Transverse colon (tissue), 4 donors: Measurements from ENCODE around the gene AVPI1. TPM values are rescaled to one million over a fixed set of nuclear protein-coding genes. Genes with fewer than 3 reads are reported as not detected.

Experiments
- DNase-seq: peaks from one replicate; pipeline ENCODE4 v3.0.0-alpha.2; 2019
- H3K27ac ChIP-seq, 4 donors: fragments of 200-600 bp; sonication (generic); 2 replicates each; pipeline ENCODE4 v1.5.1; 2016 to 2018; ENCODE audit warnings: inconsistent platforms in 4 of 4
- H3K27me3 ChIP-seq: fragments of 200-600 bp; sonication (generic); 2 replicates; pipeline ENCODE4 v1.5.1; 2017; ENCODE audit warnings: inconsistent platforms
- H3K36me3 ChIP-seq, 4 donors: fragments of 200-600 bp; sonication (generic); 2 replicates each; pipeline ENCODE4 v1.5.1; 2017 to 2019; ENCODE audit warnings: inconsistent platforms in 4 of 4
- H3K4me1 ChIP-seq, 4 donors: fragments of 200-600 bp; sonication (generic); 2 replicates each; pipeline ENCODE4 v1.5.1; 2017 to 2020; ENCODE audit warnings: inconsistent platforms in 4 of 4
- H3K4me3 ChIP-seq, 4 donors: fragments of 200-600 bp; sonication (generic); 1 replicate in 1 of 4; 2 replicates in 3 of 4; pipeline versions ENCODE4 v1.5.1 to v1.6.1; 2017 to 2019; ENCODE audit warnings: inconsistent platforms in 4 of 4
- H3K9me3 ChIP-seq, 2 donors: fragments of 200-600 bp; sonication (generic); 2 replicates each; pipeline ENCODE4 v1.5.1; 2017 to 2019; ENCODE audit warnings: inconsistent platforms in 2 of 2
- EP300 ChIP-seq: sonication (generic); formaldehyde crosslinking; IDR thresholded peaks from one replicate; pipeline ENCODE4 v1.6.1; 2017; ENCODE audit warnings: antibody characterized with exemption, low read depth
- POLR2A ChIP-seq: fragments of 450-650 bp; IDR thresholded peaks from one replicate; pipeline ENCODE4 v1.6.1; 2016; ENCODE audit warnings: antibody characterized with exemption, mild to moderate bottlenecking, moderate library complexity
- POLR2AphosphoS5 ChIP-seq, 3 donors: sonication (generic); formaldehyde crosslinking; IDR thresholded peaks; one replicate each; pipeline ENCODE4 v1.6.1; 2016; ENCODE audit warnings: antibody characterized with exemption in 3 of 3
- WGBS, 2 donors: methylation state at CpG; one replicate each; pipeline ENCODE4 v1.1.5; 2018; ENCODE audit warnings: low coverage in 1 of 2; 5-methylcytosine and 5-hydroxymethylcytosine counted together
- in situ Hi-C, 4 donors: fragments of 200-750 bp; cut with MboI; loops; one replicate each; pipeline versions ENCODE4 v1.15.0 to v1.15.1; 2017; ENCODE audit warnings: low sequenced_read_pairs in 3 of 4, low pct_ligation_motif_present in 1 of 4, low pct_unique_long_range_greater_than_20kb in 1 of 4
- intact Hi-C: fragments of 100-400 bp; cut with DNase I; formaldehyde crosslinking; loops from one replicate; pipeline ENCODE4 v1.15.1; 2023; ENCODE audit warnings: low total_unique reads
- total RNA-seq, 4 donors: library from RNA; depleted of rRNA; stranded (reverse); fragments of >200 nt; gene quantifications; one replicate each; pipeline ENCODE4 v1.1.0, GENCODE V29; 2016
- TF ChIP-seq, protein P1 (sequence below), 5 experiments: fragments of 200-600 bp in 3 of 5; fragments of 450-650 bp in 2 of 5; sonication (generic) in 3 of 5; IDR thresholded peaks; 1 replicate in 2 of 5; 2 replicates in 3 of 5; pipeline ENCODE4 v1.5.1; 2016 to 2017; ENCODE audit warnings: antibody characterized with exemption in 5 of 5, inconsistent platforms in 3 of 5, mild to moderate bottlenecking in 2 of 5, moderate library complexity in 1 of 5

AVPI1 gene
- total RNA-seq, 4 donors from 2014 or later, result 24.3 to 79.3 (median 47.9) TPM

DNA sequence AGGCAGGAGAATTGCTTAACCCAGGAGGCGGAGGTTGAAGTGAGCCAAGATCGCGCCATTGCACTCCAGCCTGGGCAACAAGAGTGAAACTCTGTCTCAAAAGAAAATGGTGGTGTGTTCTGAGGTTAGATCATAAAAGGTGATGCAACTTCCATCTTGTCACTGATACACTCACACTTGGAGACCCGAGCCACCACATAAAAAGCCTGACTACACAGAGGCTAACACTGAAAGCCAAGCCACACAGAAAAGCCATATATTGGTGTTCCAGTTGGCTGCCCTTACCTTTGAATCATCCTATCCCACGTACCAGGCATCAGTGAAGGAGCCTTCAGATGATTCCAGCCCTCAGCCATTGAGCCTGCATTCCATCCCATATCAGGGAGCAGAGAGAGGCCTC is 57.8 kb downstream of the AVPI1 start:
- intact Hi-C loops, result no loop called here
- Histone ChIP-seq H3K4me1 (peaks cover 0 to 12% (median 6%) of the 10 kb centered on the region in 4 donors), H3K27ac (no peak overlapping the region), H3K4me3 (no peak overlapping the region), H3K27me3 (no peaks in the 10 kb centered on the region), H3K9me3 (no peaks in the 10 kb centered on the region), H3K36me3 (no peaks in the 10 kb centered on the region)
- in situ Hi-C loops, result no loop called here
- TF ChIP-seq POLR2A (no peak), POLR2AphosphoS5 (IDR thresholded peaks at IDR 0.05) (no peak)
- 87 to 93% methylated on average over 3 to 5 of the region's 5 CpGs for WGBS, 2 donors
- no peak for DNase-seq

DNA sequence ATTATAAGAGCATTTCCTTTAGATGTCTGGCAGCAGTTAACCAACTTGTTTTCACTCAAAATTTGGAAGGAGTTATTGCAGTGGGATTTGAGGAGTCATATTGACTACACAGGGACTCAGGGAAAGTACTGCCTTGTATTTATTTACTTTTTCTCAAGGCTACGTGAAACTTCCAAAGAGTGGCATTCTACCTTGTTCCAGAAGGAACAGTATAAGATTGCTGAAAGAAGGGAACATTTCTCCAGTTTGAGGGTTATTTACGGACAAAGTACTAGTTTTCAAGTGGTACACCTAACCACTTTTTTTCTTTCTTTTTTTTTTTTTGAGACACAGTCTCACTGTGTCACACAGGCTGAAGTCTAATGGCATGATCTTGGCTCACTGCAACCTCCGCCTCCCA is 58.8 kb downstream of the AVPI1 start:
- no peak for DNase-seq
- WGBS, 2 donors, result 72 to 83% methylated on average over 3 of the region's 3 CpGs
- H3K36me3 ChIP-seq, result no peaks in the 10 kb centered on the region
- H3K4me1 ChIP-seq, result peaks cover 0 to 7% (median 4%) of the 10 kb centered on the region in 4 donors
- H3K4me3 ChIP-seq, result no peak overlapping the region
- TF ChIP-seq POLR2AphosphoS5 (IDR thresholded peaks at IDR 0.05) (no peak), EP300 (no peak), POLR2A (no peak)
- TF ChIP-seq, protein P1, sequence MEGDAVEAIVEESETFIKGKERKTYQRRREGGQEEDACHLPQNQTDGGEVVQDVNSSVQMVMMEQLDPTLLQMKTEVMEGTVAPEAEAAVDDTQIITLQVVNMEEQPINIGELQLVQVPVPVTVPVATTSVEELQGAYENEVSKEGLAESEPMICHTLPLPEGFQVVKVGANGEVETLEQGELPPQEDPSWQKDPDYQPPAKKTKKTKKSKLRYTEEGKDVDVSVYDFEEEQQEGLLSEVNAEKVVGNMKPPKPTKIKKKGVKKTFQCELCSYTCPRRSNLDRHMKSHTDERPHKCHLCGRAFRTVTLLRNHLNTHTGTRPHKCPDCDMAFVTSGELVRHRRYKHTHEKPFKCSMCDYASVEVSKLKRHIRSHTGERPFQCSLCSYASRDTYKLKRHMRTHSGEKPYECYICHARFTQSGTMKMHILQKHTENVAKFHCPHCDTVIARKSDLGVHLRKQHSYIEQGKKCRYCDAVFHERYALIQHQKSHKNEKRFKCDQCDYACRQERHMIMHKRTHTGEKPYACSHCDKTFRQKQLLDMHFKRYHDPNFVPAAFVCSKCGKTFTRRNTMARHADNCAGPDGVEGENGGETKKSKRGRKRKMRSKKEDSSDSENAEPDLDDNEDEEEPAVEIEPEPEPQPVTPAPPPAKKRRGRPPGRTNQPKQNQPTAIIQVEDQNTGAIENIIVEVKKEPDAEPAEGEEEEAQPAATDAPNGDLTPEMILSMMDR (IDR thresholded peaks at IDR 0.05), result no peak
- intact Hi-C loops (no loop called here), in situ Hi-C loops (no loop called here)
- H3K27ac ChIP-seq, result peak overlapping the region in 1 of 4 donors; percentile 13
- no peaks in the 10 kb centered on the region for H3K27me3 ChIP-seq
- no peaks in the 10 kb centered on the region for H3K9me3 ChIP-seq

DNA sequence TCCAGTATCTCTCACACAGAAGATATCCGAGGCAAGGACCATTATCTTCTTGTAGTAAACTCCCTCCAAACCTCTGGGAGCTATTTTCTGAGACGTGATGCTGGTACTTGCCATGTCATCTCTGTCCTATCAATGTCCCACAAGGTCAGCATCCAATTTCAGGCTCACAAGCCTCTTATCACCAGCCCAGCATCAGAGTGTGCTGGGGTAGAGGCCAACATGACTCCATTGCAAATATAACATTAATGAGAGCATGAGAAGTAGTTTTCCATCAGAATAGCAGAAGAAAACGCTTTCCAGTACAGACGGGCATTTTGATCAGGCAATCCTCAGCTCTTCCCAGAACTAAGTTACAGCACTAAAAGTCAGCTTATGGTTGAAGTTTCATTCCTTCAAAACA is 59.3 kb downstream of the AVPI1 start:
- no peaks in the 10 kb centered on the region for H3K27me3 ChIP-seq
- no peak for DNase-seq
- H3K4me1 ChIP-seq, result peaks cover 0 to 6% (median 3%) of the 10 kb centered on the region in 4 donors
- intact Hi-C loops, result no loop called here
- in situ Hi-C loops, result no loop called here
- no peak for TF ChIP-seq EP300
- TF ChIP-seq POLR2AphosphoS5 (IDR thresholded peaks at IDR 0.05), result no peak
- TF ChIP-seq, protein P1 (IDR thresholded peaks at IDR 0.05), result no peak
- no peak for TF ChIP-seq POLR2A
- no peaks in the 10 kb centered on the region for H3K36me3 ChIP-seq
- no peak overlapping the region for H3K4me3 ChIP-seq
- no peaks in the 10 kb centered on the region for H3K9me3 ChIP-seq
- peak overlapping the region in 1 of 4 donors; percentile 13 for H3K27ac ChIP-seq
- 76 to 79% methylated on average over 3 to 4 of the region's 4 CpGs for WGBS, 2 donors

Other genes with a start within 250 kb of the AVPI1 start
- gene EXOSC1, start 241.2 kb downstream of the AVPI1 start, total RNA-seq, result 100 to 1,000 TPM in 1 of 4 donors, 10 to 100 TPM in 2, 1 to 10 TPM in 1; 2.6 to 315 (median 26.1) TPM
- gene ZDHHC16, start 241.1 kb downstream of the AVPI1 start, total RNA-seq, result 10 to 100 TPM; 10.8 to 36.2 (median 32.7) TPM
- gene MMS19, start 188.8 kb downstream of the AVPI1 start, total RNA-seq, result 100 to 1,000 TPM in 3 of 4 donors, 10 to 100 TPM in 1; 62.8 to 116 (median 106) TPM
- gene UBTD1, start 188.3 kb downstream of the AVPI1 start, total RNA-seq, result 1 to 10 TPM in 3 of 4 donors, under 1 TPM in 1; 0.40 to 4.1 (median 3.2) TPM
- not detected for gene ANKRD2, start 114.5 kb downstream of the AVPI1 start, total RNA-seq
- gene HOGA1, start 102.9 kb downstream of the AVPI1 start, total RNA-seq, result not detected
- not detected for gene C10orf62, start 97.5 kb downstream of the AVPI1 start, total RNA-seq
- 1 to 10 TPM in 1 of 4 donors, under 1 TPM in 2, not detected in 1; 0.95 to 1.8 (median 0.96) TPM for gene MORN4, start 53.7 kb downstream of the AVPI1 start, total RNA-seq
- gene PI4K2A, start 46.6 kb downstream of the AVPI1 start, total RNA-seq, result 10 to 100 TPM in 2 of 4 donors, 1 to 10 TPM in 2; 7.6 to 19.1 (median 11.3) TPM
- gene MARVELD1, start 26.5 kb upstream of the AVPI1 start, total RNA-seq, result 10 to 100 TPM in 2 of 4 donors, 1 to 10 TPM in 2; 5.6 to 24.6 (median 13.6) TPM
- 100 to 1,000 TPM in 1 of 4 donors, 10 to 100 TPM in 3; 46.4 to 102 (median 63.9) TPM for gene ZFYVE27, start 49.9 kb upstream of the AVPI1 start, total RNA-seq
- 10 to 100 TPM in 1 of 4 donors, 1 to 10 TPM in 3; 3.8 to 10.1 (median 5.8) TPM for gene SFRP5, start 84.8 kb upstream of the AVPI1 start, total RNA-seq
- under 1 TPM in 2 of 4 donors, not detected in 2; 0.14 to 0.16 TPM for gene GOLGA7B, start 162.6 kb upstream of the AVPI1 start, total RNA-seq